Activated CD4-positive, alpha-beta memory T cell treated with anti-CD3 and anti-CD28 coated beads for 36 hours (primary cell): ENCODE measurements around the gene CACNA2D1. TPM values are rescaled to one million over a fixed set of nuclear protein-coding genes. Genes with fewer than 3 reads are reported as not detected.

Source experiments
- CTCF ChIA-PET: fragments of 350-600 bp; sonication (Branson Sonifier 250); formaldehyde crosslinking; loops from one replicate; lab custom pipeline; 2021; ENCODE audit warnings: antibody characterized with exemption, inconsistent platforms; lab: Charles Lee
- POLR2A ChIA-PET: fragments of 350-600 bp; sonication (Branson Sonifier 250); formaldehyde crosslinking; loops from one replicate; lab custom pipeline; 2021; ENCODE audit warnings: antibody characterized with exemption; lab: Charles Lee
- DNase-seq: peaks from one replicate; pipeline ENCODE4 v3.0.0-alpha.2; 2020
- H3K27ac Mint-ChIP-seq: one replicate; pipeline ENCODE4 v1.8.0; 2021; ENCODE audit warnings: mixed read lengths
- H3K27me3 Mint-ChIP-seq: one replicate; pipeline ENCODE4 v1.8.0; 2021; ENCODE audit warnings: mixed read lengths
- H3K36me3 Mint-ChIP-seq: one replicate; pipeline ENCODE4 v1.8.0; 2021; ENCODE audit warnings: mixed read lengths
- H3K4me1 Mint-ChIP-seq: one replicate; pipeline ENCODE4 v1.8.0; 2021; ENCODE audit warnings: low read depth, mixed read lengths
- H3K4me3 Mint-ChIP-seq: one replicate; pipeline ENCODE4 v1.8.0; 2021; ENCODE audit warnings: mild to moderate bottlenecking, mixed read lengths
- H3K9me3 Mint-ChIP-seq: one replicate; pipeline ENCODE4 v1.8.0; 2021; ENCODE audit warnings: mixed read lengths
- intact Hi-C: fragments of 100-400 bp; cut with micrococcal nuclease; formaldehyde crosslinking; loops from one replicate; pipeline ENCODE4 v1.15.1; 2023
- total RNA-seq, 2 experiments: library from RNA; stranded (reverse); gene quantifications; one replicate each; pipeline ENCODE4 v1.2.3, GENCODE V29; 2021

CACNA2D1 gene
- total RNA-seq, 2 experiments from 2014 or later = not detected

- no peak overlapping the region for H3K27ac Mint-ChIP-seq
- no peak for DNase-seq
- intact Hi-C loops = no loop called here
- no peak overlapping the region for H3K4me3 Mint-ChIP-seq
- CTCF ChIA-PET = no interaction called here
- no peaks in the 10 kb centered on the region for H3K27me3 Mint-ChIP-seq
- no peaks in the 10 kb centered on the region for H3K4me1 Mint-ChIP-seq
- POLR2A ChIA-PET = no interaction called here
- peaks cover 10% of the 10 kb centered on the region for H3K9me3 Mint-ChIP-seq
- H3K36me3 Mint-ChIP-seq = no peaks in the 10 kb centered on the region
Measured at GRCh38 chr7:82319674-82320118, 123.9 kb downstream of the CACNA2D1 start.

GRCh38 chr7:82318786-82319185 is 124.8 kb downstream of the CACNA2D1 start:
- Mint-ChIP-seq H3K27me3 (no peaks in the 10 kb centered on the region), H3K27ac (no peak overlapping the region), H3K4me1 (no peaks in the 10 kb centered on the region), H3K36me3 (no peaks in the 10 kb centered on the region), H3K9me3 (peaks cover 10% of the 10 kb centered on the region), H3K4me3 (no peak overlapping the region)
- intact Hi-C loops = no loop called here
- ChIA-PET POLR2A (no interaction called here), CTCF (no interaction called here)
- DNase-seq = no peak

- Mint-ChIP-seq H3K4me1 (no peaks in the 10 kb centered on the region), H3K4me3 (no peak overlapping the region), H3K27ac (no peak overlapping the region), H3K27me3 (no peaks in the 10 kb centered on the region), H3K36me3 (no peaks in the 10 kb centered on the region), H3K9me3 (peaks cover 6% of the 10 kb centered on the region)
- intact Hi-C loops = no loop called here
- no peak for DNase-seq
- ChIA-PET CTCF (no interaction called here), POLR2A (no interaction called here)
Measured at GRCh38 chr7:82317760-82318159, 125.8 kb downstream of the CACNA2D1 start.

- Mint-ChIP-seq H3K27ac (no peak overlapping the region), H3K27me3 (no peaks in the 10 kb centered on the region), H3K9me3 (peaks cover 6% of the 10 kb centered on the region), H3K4me1 (no peaks in the 10 kb centered on the region), H3K36me3 (no peaks in the 10 kb centered on the region), H3K4me3 (no peak overlapping the region)
- ChIA-PET POLR2A (no interaction called here), CTCF (no interaction called here)
- intact Hi-C loops = no loop called here
- DNase-seq = no peak
Measured at GRCh38 chr7:82317257-82317721, 126.3 kb downstream of the CACNA2D1 start.

GRCh38 chr7:82313269-82313668 is 130.3 kb downstream of the CACNA2D1 start:
- no peak for DNase-seq
- Mint-ChIP-seq H3K9me3 (peaks cover 10% of the 10 kb centered on the region), H3K36me3 (no peaks in the 10 kb centered on the region), H3K4me1 (no peaks in the 10 kb centered on the region), H3K4me3 (no peak overlapping the region), H3K27me3 (no peaks in the 10 kb centered on the region), H3K27ac (no peak overlapping the region)
- POLR2A ChIA-PET = no interaction called here
- intact Hi-C loops = no loop called here
- CTCF ChIA-PET = no interaction called here

- CTCF ChIA-PET = no interaction called here
Measured at GRCh38 chr7:82312646-82313045, 130.9 kb downstream of the CACNA2D1 start.

GRCh38 chr7:82305347-82306005 is 138.1 kb downstream of the CACNA2D1 start:
- no peaks in the 10 kb centered on the region for H3K27me3 Mint-ChIP-seq
- H3K4me1 Mint-ChIP-seq = no peaks in the 10 kb centered on the region
- H3K36me3 Mint-ChIP-seq = no peaks in the 10 kb centered on the region
- DNase-seq = no peak
- H3K4me3 Mint-ChIP-seq = no peak overlapping the region
- CTCF ChIA-PET = no interaction called here
- POLR2A ChIA-PET = no interaction called here
- peaks cover 28% of the 10 kb centered on the region for H3K9me3 Mint-ChIP-seq
- H3K27ac Mint-ChIP-seq = no peak overlapping the region
- intact Hi-C loops = no loop called here

More at GRCh38 chr7:82312646-82313045, 130.9 kb downstream of the CACNA2D1 start:
- H3K36me3 Mint-ChIP-seq = no peaks in the 10 kb centered on the region
- H3K27me3 Mint-ChIP-seq = no peaks in the 10 kb centered on the region
- no peak for DNase-seq
- POLR2A ChIA-PET = no interaction called here
- no peak overlapping the region for H3K27ac Mint-ChIP-seq
- peaks cover 13% of the 10 kb centered on the region for H3K9me3 Mint-ChIP-seq
- no peak overlapping the region for H3K4me3 Mint-ChIP-seq
- intact Hi-C loops = no loop called here
- H3K4me1 Mint-ChIP-seq = no peaks in the 10 kb centered on the region

GRCh38 chr7:82294865-82295264 is 148.7 kb downstream of the CACNA2D1 start:
- Mint-ChIP-seq H3K4me3 (no peak overlapping the region), H3K27ac (no peak overlapping the region), H3K27me3 (no peaks in the 10 kb centered on the region), H3K4me1 (no peaks in the 10 kb centered on the region), H3K36me3 (no peaks in the 10 kb centered on the region), H3K9me3 (peaks cover 2% of the 10 kb centered on the region)
- intact Hi-C loops = no loop called here
- POLR2A ChIA-PET = no interaction called here
- no peak for DNase-seq
- CTCF ChIA-PET = no interaction called here

- H3K27me3 Mint-ChIP-seq = no peaks in the 10 kb centered on the region
- intact Hi-C loops = no loop called here
- DNase-seq = no peak
- no peak overlapping the region for H3K4me3 Mint-ChIP-seq
- no peaks in the 10 kb centered on the region for H3K4me1 Mint-ChIP-seq
- no peaks in the 10 kb centered on the region for H3K36me3 Mint-ChIP-seq
- ChIA-PET POLR2A (no interaction called here), CTCF (no interaction called here)
- peaks cover 2% of the 10 kb centered on the region for H3K9me3 Mint-ChIP-seq
- no peak overlapping the region for H3K27ac Mint-ChIP-seq
Measured at GRCh38 chr7:82294382-82294784, 149.2 kb downstream of the CACNA2D1 start.

- H3K27me3 Mint-ChIP-seq = no peaks in the 10 kb centered on the region
- no peak overlapping the region for H3K27ac Mint-ChIP-seq
- no peaks in the 10 kb centered on the region for H3K36me3 Mint-ChIP-seq
- no peaks in the 10 kb centered on the region for H3K4me1 Mint-ChIP-seq
- ChIA-PET POLR2A (no interaction called here), CTCF (no interaction called here)
- no peak overlapping the region for H3K4me3 Mint-ChIP-seq
- peaks cover 2% of the 10 kb centered on the region for H3K9me3 Mint-ChIP-seq
- no peak for DNase-seq
- intact Hi-C loops = no loop called here
Measured at GRCh38 chr7:82293467-82293866, 150.1 kb downstream of the CACNA2D1 start.

- intact Hi-C loops = no loop called here
- H3K27ac Mint-ChIP-seq = no peak overlapping the region
- H3K36me3 Mint-ChIP-seq = no peaks in the 10 kb centered on the region
- H3K27me3 Mint-ChIP-seq = no peaks in the 10 kb centered on the region
- H3K4me3 Mint-ChIP-seq = no peak overlapping the region
- POLR2A ChIA-PET = no interaction called here
- no peak for DNase-seq
- peaks cover 4% of the 10 kb centered on the region for H3K9me3 Mint-ChIP-seq
- no peaks in the 10 kb centered on the region for H3K4me1 Mint-ChIP-seq
- CTCF ChIA-PET = no interaction called here
Measured at GRCh38 chr7:82291931-82292330, 151.6 kb downstream of the CACNA2D1 start.

GRCh38 chr7:82289889-82290288 is 153.7 kb downstream of the CACNA2D1 start:
- Mint-ChIP-seq H3K9me3 (peaks cover 4% of the 10 kb centered on the region), H3K4me3 (no peak overlapping the region), H3K4me1 (no peaks in the 10 kb centered on the region), H3K36me3 (no peaks in the 10 kb centered on the region), H3K27ac (no peak overlapping the region), H3K27me3 (no peaks in the 10 kb centered on the region)
- intact Hi-C loops = no loop called here
- CTCF ChIA-PET = no interaction called here
- POLR2A ChIA-PET = no interaction called here
- DNase-seq = no peak

- DNase-seq = no peak
- Mint-ChIP-seq H3K9me3 (peaks cover 4% of the 10 kb centered on the region), H3K27me3 (no peaks in the 10 kb centered on the region), H3K4me3 (no peak overlapping the region), H3K27ac (no peak overlapping the region), H3K4me1 (no peaks in the 10 kb centered on the region), H3K36me3 (no peaks in the 10 kb centered on the region)
- ChIA-PET CTCF (no interaction called here), POLR2A (no interaction called here)
- intact Hi-C loops = no loop called here
Measured at GRCh38 chr7:82289152-82289535, 154.4 kb downstream of the CACNA2D1 start.
